ENCODE measurements around the gene C21orf58. TPM values are rescaled to one million over a fixed set of nuclear protein-coding genes. Genes with fewer than 3 reads are reported as not detected.

The C21orf58 gene
- total and polyA plus RNA-seq, 2 experiments from 2014 or later = 2.6 to 6.8 TPM

- no peaks in the 10 kb centered on the region for H3K9me2 ChIP-seq (replicated peaks; ENCODE audit: insufficient read depth)
- H4K20me1 ChIP-seq (ENCODE audit: insufficient read depth, poor library complexity, severe bottlenecking) = no peaks in the 10 kb centered on the region
- no peak overlapping the region for H3K4me3 ChIP-seq
- no peak overlapping the region for H3K4me2 ChIP-seq
- no peaks in the 10 kb centered on the region for H3K79me2 ChIP-seq
- no peak for DNase-seq (ENCODE audit: low spot score)
- TF ChIP-seq EZH2phosphoT487 (IDR thresholded peaks at IDR 0.05; ENCODE audit: low read depth, severe bottlenecking, unreplicated experiment) (no peak), EZH2 (IDR thresholded peaks at IDR 0.05; ENCODE audit: borderline replicate concordance) (no peak), CTCF (IDR thresholded peaks at IDR 0.05; ENCODE audit: poor library complexity) (no peak)
- 99% methylated on average over 8 of the region's 8 CpGs for WGBS (ENCODE audit: low lambda C conversion rate, missing lambda C conversion rate)
- H3K9me3 ChIP-seq (ENCODE audit: low read depth) = no peaks in the 10 kb centered on the region
- no peaks in the 10 kb centered on the region for H3K4me1 ChIP-seq (ENCODE audit: insufficient read depth)
- no peak overlapping the region for H2AFZ ChIP-seq
- no peak overlapping the region for H3K27ac ChIP-seq
- no peaks in the 10 kb centered on the region for H3K27me3 ChIP-seq
- no peaks in the 10 kb centered on the region for H3K36me3 ChIP-seq (replicated peaks; ENCODE audit: insufficient read depth, low read depth)
These were observed 26.9 kb upstream of the C21orf58 start for GRCh38 chr21:46350571-46350970.

GRCh38 chr21:46349134-46349760 is 25.6 kb upstream of the C21orf58 start:
- H3K9me2 ChIP-seq (replicated peaks; ENCODE audit: insufficient read depth) = no peaks in the 10 kb centered on the region
- TF ChIP-seq EZH2phosphoT487 (IDR thresholded peaks at IDR 0.05; ENCODE audit: low read depth, severe bottlenecking, unreplicated experiment) (no peak), EZH2 (IDR thresholded peaks at IDR 0.05; ENCODE audit: borderline replicate concordance) (no peak), CTCF (IDR thresholded peaks at IDR 0.05; ENCODE audit: poor library complexity) (no peak)
- no peak for DNase-seq (ENCODE audit: low spot score)
- WGBS (ENCODE audit: low lambda C conversion rate, missing lambda C conversion rate) = 98% methylated on average over 17 of the region's 17 CpGs
- H3K27ac ChIP-seq = no peak overlapping the region
- no peaks in the 10 kb centered on the region for H3K27me3 ChIP-seq
- H3K4me2 ChIP-seq = no peak overlapping the region
- no peak overlapping the region for H2AFZ ChIP-seq
- H3K79me2 ChIP-seq = no peaks in the 10 kb centered on the region
- H3K36me3 ChIP-seq (replicated peaks; ENCODE audit: insufficient read depth, low read depth) = no peaks in the 10 kb centered on the region
- no peaks in the 10 kb centered on the region for H4K20me1 ChIP-seq (ENCODE audit: insufficient read depth, poor library complexity, severe bottlenecking)
- H3K4me3 ChIP-seq = no peak overlapping the region
- H3K4me1 ChIP-seq (ENCODE audit: insufficient read depth) = no peaks in the 10 kb centered on the region
- H3K9me3 ChIP-seq (ENCODE audit: low read depth) = no peaks in the 10 kb centered on the region

GRCh38 chr21:46347791-46348381 is 24.2 kb upstream of the C21orf58 start:
- no peaks in the 10 kb centered on the region for H3K36me3 ChIP-seq (replicated peaks; ENCODE audit: insufficient read depth, low read depth)
- TF ChIP-seq EZH2 (IDR thresholded peaks at IDR 0.05; ENCODE audit: borderline replicate concordance) = no peak
- TF ChIP-seq CTCF (IDR thresholded peaks at IDR 0.05; ENCODE audit: poor library complexity) = no peak
- TF ChIP-seq EZH2phosphoT487 (IDR thresholded peaks at IDR 0.05; ENCODE audit: low read depth, severe bottlenecking, unreplicated experiment) = no peak

More at GRCh38 chr21:46347791-46348381, 24.2 kb upstream of the C21orf58 start:
- Histone ChIP-seq H3K4me1 (ENCODE audit: insufficient read depth) (no peaks in the 10 kb centered on the region), H3K9me3 (ENCODE audit: low read depth) (no peaks in the 10 kb centered on the region), H3K27ac (no peak overlapping the region), H4K20me1 (ENCODE audit: insufficient read depth, poor library complexity, severe bottlenecking) (no peaks in the 10 kb centered on the region), H3K9me2 (replicated peaks; ENCODE audit: insufficient read depth) (no peaks in the 10 kb centered on the region), H3K79me2 (peaks cover 2% of the 10 kb centered on the region), H2AFZ (no peak overlapping the region), H3K27me3 (no peaks in the 10 kb centered on the region), H3K4me3 (no peak overlapping the region), H3K4me2 (no peak overlapping the region)
- no peak for DNase-seq (ENCODE audit: low spot score)
- WGBS (ENCODE audit: low lambda C conversion rate, missing lambda C conversion rate) = 95% methylated on average over 12 of the region's 12 CpGs
